Measurements from ENCODE around the gene SMARCAL1.

Gene SMARCAL1

DNA sequence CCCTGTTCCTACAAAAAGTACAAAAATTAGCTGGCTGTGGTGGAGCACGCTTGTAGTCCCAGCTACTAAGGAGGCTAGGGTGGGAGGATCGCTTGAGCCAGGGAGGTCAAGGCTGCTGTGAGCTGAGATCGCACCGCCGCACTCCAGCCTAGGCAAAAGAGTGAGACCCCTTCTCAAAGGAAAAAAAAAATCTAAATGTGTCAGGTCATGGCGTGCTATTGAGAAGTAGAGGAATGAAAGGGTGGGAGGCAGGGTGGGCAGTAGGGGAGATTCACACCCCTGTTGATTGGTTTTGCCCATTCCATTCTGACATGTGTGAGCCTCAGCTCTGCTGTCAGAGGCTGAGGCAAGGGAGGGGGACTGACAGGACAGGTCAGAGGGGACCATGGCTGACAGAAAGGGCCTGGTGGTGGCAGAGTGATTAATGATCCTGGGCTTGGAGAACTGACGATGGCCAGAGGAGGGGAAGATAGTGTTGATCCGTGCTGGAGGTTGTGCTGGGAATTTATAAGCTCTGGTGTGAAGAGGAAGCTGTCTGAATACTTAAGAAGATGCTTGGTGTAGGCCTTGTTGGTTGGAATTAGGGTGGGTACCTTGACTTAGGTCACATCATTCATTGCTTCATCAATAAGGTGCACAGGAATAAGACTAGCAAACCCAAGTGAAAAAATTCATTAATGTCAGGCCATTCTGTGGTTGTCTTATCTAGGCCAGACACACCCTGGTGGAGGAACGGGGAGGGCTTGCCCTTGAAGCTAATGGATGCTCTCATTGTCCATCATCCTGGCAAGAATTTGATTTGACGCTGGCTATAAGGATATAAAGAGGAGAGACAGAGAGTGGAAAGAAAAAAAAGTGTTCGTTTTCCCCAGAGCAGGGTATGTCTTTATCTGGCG, 19.1 kb upstream of the SMARCAL1 start:
- DNase-seq (ENCODE audit: low spot score): no peak
- FAIRE-seq: no peak

DNA sequence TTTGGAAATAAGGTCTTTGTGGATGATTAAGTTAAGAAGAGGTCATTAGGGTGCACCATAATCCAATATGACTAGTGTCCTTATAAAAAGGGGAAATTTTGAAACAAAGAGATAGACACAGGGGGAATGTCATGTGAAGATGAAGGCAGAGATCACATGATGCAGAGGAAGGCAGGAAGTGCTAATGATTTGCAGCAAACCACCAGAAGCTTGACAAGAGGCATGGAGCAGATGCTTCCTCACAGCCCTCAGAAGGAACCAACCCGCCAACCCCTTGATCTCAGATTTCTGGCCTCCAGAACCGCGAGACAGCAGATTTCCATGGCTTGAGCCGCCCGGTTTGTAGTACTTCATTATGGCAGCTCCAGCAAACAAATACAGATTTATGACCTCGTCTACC, 17.4 kb upstream of the SMARCAL1 start:
- DNase-seq (ENCODE audit: low spot score): no peak
- FAIRE-seq: no peak

DNA sequence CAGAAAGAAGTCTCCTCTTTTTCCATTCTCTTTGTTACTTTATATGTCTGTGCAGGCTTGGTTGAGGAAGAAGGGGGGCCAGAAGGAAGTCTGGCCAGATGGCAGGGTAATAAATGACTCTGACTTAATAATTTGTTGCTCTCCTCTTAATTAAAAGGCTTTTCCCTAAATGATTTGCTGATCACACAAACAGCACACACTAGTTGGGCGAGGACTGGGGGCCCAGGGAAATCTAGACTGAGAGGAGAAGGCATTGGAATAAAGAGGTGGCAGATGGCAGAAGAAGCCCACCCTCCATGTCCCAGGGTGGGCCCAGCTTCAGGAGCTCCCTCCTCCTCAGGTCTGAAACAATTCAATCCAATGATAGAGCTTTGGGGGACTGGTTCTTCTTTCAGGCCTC, 12.7 kb upstream of the SMARCAL1 start:
- DNase-seq (ENCODE audit: low spot score) (no peak), FAIRE-seq (no peak)

DNA sequence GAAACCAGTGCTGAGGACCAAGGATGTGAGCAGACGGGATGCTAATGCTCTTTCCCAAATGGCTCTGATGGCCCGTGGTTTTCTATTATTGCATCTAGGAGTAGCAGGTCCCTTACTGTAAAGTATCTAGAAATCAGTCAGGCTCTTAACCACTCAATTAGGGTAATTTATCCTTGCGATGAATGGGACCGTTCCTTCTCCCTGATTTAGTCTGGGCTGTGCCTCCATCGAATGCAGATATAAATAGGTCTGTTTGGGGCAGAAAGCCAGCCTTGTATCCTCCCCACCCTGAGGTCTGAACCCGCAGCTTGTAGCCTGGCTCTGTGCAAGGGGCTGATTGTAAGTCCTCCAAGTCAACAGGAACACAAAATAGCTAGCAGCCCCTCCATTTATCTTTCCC, 9.5 kb upstream of the SMARCAL1 start:
- FAIRE-seq: no peak
- no peak for DNase-seq (ENCODE audit: low spot score)

DNA sequence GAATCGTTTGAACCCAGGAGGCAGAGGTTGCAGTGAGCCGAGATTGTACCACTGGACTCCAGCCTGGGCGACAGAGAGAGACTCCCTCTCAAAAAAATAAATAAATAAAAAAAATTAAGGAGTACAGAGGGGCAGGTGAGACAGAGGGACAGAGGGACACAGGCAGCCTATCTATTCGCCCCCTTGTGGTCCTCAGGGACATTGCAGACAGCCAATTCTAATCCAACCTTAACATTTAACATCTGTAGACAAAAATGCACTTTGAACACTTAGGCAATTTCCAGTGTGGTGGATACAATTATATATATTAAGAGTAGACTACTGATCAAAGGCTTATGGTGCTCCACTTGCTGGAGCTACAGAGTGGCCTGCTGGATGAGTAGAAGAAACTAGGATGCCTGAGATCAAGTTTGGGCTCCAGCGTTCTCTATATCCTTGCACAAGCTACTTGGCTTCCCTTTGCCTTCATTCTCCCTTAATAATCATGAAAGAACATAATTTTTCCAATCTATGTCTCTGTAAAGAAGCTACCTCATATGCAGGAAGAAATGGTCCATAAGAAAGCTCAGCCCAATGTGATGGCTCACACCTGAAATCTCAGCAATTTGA, 8.2 kb upstream of the SMARCAL1 start:
- DNase-seq (ENCODE audit: low spot score): peak; percentile 45
- no peak for FAIRE-seq

DNA sequence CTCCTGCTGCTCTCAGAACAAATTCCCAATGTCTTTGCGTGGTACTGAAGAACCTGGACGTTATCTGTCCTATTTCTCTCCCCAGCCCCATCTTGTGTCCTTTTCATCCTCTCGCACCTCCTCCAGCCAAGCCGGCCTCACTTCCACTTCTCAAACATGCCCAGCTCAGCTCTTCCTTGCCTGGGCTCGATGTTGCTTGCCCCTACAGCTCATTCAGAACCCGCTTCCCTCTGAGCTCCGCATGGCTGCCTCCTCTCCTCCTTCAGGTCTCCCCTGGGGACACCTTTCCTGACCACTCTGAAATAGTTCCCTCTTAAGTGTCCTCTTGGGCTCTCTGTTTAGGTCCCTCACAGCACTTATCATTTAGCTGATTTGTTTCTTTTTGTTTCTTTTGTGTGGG, 6.7 kb upstream of the SMARCAL1 start:
- FAIRE-seq (no peak), DNase-seq (ENCODE audit: low spot score) (no peak)

DNA sequence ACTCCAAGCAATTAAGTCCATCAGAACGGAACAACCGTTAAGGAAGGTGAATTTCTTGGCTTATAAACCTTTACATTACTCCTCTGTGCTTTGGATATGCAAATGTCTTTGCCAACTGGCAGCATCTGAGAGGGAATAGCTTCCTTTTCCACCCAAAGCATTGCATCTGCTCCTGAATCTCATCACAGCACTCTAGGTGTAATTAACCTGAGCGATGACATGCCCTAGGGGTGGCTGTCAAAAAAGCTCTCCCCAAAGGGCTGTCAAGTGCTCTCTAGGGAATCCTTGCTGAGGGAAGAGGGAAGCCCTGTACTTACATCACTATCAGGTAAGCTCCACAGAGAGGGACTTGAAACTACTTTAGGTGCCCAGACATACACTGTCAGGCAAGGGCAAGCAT, 5.5 kb upstream of the SMARCAL1 start:
- FAIRE-seq (no peak), DNase-seq (ENCODE audit: low spot score) (no peak)

DNA sequence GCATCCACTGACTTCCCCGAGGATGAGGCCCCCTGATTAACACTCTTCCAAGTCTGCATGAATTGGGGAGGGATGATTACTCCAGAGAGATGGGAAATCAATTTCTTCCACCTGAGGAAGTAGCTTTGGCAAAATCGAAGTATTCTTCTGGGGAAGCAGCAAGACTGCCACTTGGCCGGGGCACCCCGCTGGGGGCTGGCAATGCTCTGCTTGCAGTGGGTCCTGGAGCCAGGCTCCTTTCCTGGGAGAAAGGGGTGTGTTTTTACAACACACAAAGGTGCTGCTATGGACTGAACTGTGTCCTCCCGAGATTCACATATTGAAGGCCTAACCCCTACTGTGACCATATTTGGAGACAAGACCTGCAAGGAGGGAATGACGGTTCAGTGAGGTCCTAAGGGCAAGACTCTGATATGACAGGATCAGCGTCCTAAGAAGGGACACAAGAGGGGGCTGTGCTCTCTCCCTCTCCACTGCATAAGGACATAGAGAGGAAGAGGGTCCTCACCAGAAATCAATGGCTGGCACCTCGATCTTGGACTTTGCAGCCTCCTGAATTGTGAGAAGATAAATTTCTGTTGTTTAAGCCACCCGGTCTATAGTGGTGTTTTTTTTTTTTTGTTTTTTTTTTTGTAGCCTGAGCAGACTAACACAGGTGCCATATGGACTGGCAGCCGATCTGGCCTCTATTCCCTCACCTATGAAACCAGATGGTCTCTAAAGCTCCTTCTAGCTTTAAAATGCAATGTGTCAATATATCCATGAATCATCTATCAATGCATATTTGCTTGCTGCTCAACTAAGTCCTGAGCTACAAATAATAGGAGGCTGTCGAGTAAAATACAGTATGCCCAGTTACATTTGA, 3.6 kb upstream of the SMARCAL1 start:
- DNase-seq (ENCODE audit: low spot score): no peak
- FAIRE-seq: no peak

DNA sequence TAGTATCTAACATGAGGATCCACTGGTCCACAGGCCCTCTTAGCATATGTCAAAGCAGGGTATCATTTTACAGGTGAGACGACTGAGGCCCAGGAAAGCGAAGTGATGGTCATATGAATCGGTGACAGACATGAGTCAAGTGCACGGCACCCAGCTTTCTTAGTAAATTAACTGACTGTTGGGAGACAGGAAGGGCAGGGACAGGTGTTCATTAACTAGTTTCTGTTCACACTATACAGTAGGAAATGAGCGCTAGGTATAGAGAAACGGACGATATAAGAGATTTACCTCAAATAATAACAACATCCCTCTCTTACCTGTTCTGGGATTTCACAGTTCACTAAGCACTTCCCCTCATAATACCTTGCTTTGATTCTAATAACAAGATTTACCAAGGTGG, 1.7 kb upstream of the SMARCAL1 start:
- DNase-seq (ENCODE audit: low spot score): no peak
- no peak for FAIRE-seq

DNA sequence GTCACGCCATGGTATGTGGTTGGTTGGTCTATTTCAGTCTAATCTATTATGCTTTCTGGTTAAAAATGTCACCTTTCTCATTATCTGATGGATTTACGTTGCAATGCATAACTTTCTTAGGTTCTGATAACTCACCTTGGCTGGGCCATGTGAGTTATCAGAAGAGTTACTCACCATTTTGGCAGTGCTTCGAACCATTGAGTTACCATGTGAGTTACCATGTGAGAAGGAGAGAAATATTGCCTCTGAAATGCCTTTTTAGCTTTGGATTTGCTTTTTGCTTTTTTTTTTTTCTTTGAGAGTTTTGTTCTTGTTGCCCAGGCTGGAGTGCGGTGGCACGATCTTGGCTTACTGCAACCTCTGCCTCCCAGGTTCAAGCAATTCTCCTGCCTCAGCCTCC, 1.6 kb downstream of the SMARCAL1 start:
- DNase-seq (ENCODE audit: low spot score) (no peak), FAIRE-seq (no peak)

DNA sequence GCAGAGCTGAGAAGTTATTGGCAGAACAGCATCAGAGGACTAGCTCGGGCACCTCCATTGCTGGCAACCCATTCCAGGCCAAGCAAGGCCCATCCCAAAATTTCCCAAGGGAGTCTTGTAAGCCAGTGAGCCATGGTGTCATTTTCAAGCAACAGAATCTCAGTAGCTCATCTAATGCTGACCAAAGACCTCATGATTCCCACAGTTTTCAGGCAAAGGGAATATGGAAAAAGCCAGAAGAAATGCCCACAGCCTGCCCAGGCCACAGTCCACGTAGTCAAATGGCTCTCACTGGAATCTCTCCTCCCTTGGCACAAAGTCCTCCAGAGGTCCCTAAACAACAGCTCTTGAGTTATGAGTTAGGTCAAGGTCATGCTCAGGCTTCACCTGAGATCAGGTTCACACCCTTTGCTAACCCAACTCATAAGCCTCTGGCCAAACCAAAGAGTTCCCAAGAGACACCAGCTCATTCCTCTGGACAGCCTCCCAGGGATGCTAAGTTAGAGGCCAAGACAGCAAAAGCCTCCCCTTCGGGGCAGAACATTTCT, 2.6 kb downstream of the SMARCAL1 start:
- FAIRE-seq: no peak
- no peak for DNase-seq (ENCODE audit: low spot score)

DNA sequence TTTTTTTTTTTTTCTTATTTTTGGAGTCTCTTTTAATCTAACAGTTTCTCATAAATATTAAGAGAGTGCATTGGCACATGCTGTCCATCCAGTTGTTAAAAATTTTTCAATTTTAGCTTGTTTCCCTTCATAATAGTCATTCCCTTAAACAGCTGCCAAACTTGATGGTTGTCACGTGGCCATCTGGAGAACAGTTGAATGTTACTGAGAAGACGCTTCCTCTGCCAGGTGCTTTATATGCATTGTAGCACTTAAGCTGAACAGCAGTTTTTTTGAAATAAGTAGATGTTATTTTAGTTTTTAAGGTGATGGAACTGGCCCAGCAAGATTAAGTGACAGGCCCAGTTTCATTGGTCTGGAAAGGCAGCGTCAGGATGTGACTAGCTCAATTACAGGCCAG, 3.3 kb downstream of the SMARCAL1 start:
- FAIRE-seq: no peak
- DNase-seq (ENCODE audit: low spot score): no peak

DNA sequence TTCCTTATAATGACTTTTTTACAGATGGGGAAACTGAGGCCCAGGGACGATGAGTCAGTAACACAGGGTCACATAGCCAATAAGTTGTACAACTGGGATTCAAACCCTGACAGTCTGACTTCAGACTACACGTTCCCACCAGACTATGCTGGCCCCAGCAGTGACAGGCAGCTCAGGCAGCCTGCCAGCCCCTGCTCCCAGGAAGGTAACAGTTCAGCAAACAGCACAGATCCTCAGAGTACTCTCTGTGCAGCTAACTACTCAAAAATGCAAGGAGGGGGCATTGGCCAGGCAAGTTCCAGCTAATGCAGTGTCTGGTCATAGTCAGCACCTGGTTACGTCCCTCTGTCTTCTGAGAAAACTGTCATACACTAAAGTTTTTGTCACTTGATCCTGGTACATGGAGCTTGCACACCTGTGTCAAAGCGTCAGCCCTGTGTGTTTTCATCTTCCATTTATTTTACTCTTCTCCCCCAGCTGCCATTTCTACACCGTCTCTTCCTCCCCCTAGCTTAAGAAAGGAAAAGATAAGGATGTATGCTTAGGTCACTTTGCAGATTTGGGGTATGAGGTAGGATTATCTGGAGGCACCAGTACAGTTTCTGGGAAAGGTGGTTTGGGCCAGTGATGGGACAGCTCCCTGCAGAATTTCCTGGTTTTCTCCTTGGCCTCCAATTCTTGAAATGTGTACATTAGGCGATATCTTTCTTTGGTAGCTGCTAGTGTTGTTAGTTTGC, 4.5 kb downstream of the SMARCAL1 start:
- FAIRE-seq (no peak), DNase-seq (ENCODE audit: low spot score) (no peak)

DNA sequence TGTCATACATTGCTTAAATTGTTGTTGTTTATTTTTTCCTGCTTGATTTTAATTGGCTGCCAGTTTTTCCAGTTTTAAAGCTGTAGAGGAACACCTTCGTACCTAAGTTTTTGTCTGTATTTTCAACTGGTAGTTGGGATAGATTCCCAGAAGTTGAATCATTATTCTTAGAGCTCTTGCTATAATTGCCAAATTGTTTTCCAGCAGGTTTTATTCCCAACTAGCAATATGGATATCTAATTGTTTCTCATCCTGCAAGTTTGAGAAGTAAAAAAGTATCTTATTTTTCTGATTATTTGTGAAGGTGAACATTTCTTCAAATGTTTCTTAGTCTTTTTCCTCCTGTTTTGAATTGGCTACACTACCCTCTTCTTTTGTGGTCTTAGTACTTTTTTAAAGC, 6.7 kb downstream of the SMARCAL1 start:
- FAIRE-seq: no peak
- no peak for DNase-seq (ENCODE audit: low spot score)

DNA sequence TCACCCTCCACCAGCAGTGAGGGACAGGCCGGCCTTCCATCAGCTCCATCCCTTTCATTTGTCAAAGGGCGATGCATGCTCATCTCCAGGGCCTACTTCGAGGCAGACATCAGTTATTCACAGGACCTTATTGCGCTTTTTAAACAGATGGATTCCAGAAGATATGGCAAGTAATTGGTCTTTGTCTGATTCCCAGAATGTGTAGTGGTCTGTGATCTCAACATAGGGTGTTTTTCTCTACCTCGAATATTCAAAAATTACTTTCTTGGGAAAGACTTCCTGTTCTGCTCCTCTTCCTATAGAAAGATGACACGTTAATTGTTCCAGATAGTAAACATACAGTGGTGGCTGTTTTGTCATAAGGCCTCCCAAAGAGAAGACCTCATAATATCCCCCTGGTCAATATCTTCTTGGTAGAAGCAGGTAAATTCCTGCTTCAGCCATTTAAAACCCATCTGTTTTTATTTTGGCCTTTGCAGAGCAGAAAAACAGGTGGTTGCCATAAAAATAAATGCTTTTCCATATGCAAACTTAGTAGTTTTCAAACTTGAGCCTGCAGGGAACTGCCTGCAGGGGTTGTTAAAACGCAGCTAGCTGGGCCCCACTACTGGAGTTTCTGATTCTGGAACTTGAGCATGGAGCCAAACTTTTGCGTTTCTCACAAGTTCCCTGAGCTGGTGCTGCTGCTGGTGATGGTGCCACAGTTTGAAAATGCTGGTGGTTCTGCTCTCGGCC, 8.2 kb downstream of the SMARCAL1 start:
- DNase-seq (ENCODE audit: low spot score): no peak

DNA sequence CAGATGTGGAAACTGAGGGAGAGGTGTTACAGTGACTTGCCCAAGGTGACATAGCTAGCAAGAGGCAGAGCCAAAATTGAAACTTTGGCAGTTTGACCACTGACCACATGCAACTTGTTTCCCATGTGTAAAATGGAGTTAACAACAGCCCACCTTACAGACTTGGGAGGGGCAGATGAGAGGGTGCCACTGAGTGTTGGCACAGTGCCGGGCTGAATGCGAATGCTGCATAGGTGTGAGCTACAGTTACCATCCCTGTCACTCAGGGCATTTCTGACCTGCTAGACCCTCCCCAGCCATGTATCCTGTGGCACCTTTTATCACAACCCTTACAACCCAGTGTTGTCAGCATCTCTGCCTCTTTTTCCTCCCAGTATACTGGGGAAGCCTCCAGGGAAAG, 10.8 kb downstream of the SMARCAL1 start:
- no peak for DNase-seq (ENCODE audit: low spot score)
- FAIRE-seq: no peak

More for the DNA sequence above, 8.2 kb downstream of the SMARCAL1 start:
- no peak for FAIRE-seq

DNA sequence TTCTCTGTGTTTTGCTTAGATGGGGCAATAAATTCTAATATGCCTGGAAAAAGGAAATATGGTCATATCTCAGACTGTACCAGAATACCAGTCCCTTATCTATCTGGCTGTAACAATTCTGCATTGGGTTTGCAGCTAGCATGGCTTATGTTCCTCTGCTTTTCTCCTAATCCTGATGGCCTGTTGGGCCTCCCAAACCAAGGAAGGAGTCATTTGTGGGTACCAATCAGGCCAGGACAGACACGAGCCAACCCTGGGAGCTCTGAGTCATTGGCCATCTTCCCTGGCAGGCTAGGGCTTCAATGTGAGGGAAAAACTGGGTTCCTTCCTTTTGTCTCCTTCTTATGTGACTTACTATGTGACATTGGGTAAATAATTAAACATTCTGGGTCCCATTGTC, 12.0 kb downstream of the SMARCAL1 start:
- FAIRE-seq (no peak), DNase-seq (ENCODE audit: low spot score) (no peak)

DNA sequence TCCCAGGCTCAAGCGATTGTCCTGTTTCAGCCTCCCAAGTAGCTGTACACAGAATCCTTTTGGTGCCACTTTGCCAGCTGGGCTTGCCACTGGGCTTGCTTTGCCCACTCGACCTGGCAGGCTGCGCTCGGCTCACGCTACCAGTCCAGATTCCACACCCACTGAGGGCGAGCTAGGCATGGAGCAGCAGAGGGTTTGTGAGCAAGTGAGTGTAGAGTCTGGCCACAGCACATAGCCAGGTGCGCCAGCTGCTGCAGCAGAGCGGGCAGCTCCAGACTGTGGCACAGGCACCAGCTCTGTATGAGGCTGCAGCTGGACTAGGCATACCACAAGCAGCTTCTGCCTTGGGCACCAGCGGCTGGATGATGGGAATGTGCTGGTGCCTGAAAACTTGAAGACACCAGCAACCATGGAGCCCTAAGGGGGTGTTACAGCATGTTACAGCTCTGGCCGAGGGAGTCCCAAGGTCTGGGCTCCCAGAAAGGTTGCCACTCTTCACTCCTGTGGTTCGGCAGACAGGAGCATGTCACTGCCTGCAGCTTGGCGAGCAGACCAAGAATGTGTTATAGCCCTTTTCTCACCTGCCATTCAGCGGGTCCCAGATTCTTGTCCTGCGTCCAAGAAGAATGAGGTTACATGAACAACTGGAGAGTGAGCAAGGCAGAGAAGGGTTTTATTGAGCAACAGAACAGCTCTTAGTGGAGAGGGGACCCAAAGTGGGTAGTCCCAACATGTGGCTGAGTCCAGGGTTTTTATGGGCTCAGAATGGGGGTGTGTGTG, 12.9 kb downstream of the SMARCAL1 start:
- no peak for FAIRE-seq
- DNase-seq (ENCODE audit: low spot score): no peak

DNA sequence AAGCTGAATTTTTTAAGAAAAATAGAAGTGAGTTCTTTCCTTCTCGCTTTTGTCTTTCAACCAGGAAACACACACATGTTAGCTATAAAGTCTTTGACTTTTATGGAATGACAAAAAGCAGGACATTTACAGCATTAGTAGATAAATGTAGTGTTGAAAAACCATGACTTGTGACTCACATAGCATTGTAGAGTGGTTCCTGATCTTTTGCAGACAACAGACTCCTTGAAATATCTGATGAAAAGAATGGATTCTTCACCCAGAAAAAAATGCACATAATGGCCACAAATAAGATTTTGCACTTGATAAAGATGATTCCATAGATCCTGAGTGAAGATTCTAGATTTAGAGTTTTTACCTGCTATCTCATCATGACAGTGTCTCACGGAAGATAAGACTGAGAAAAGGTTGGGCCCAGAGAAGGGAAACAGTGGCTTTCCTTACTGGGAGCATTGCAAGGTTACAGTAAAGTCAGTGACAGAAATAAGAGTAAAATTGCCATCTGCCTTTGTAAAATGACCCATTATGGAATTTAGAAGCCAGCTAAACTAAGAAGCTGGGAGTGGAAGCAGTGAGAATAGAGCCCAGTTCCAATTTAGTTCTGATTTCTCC, 14.0 kb downstream of the SMARCAL1 start:
- FAIRE-seq: no peak
- DNase-seq (ENCODE audit: low spot score): no peak

Measured in urothelium cell line (cell line).